GM20431 (cell line): Measurements from ENCODE around the gene CYLD.

ENCODE experiments used
- in situ Hi-C: fragments of 300-500 bp; cut with MseI, MboI; formaldehyde crosslinking; loops from one replicate; pipeline ENCODE4 v1.15.0; 2020; ENCODE audit warnings: low sequenced_read_pairs; ENCODE audit not compliant: unreplicated experiment

The CYLD gene

GRCh38 chr16:50741781-50742575, at the start of gene CYLD:
TSS of gene CYLD (plus strand) at chr16:50742086. CDS start at chr16:50749699, 7,613 bp downstream.
- in situ Hi-C loops, result no loop called here

- in situ Hi-C loops, result no loop called here
Measured at GRCh38 chr16:50692644-50692998, 49.3 kb upstream of the CYLD start.

- in situ Hi-C loops, result no loop called here
Measured at GRCh38 chr16:50692999-50693781, 48.7 kb upstream of the CYLD start, which contains the start of gene NOD2. TSS of gene NOD2 (plus strand) at chr16:50693606. CDS start at chr16:50699496, 5,890 bp downstream.

- in situ Hi-C loops, result no loop called here
Measured at GRCh38 chr16:50694206-50694605, 47.7 kb upstream of the CYLD start.

GRCh38 chr16:50695017-50696000, 46.6 kb upstream of the CYLD start:
- in situ Hi-C loops, result no loop called here

- in situ Hi-C loops, result no loop called here
Measured at GRCh38 chr16:50696126-50696525, 45.8 kb upstream of the CYLD start.

- in situ Hi-C loops, result no loop called here
Measured at GRCh38 chr16:50696575-50697420, 45.1 kb upstream of the CYLD start.

- in situ Hi-C loops, result no loop called here
Measured at GRCh38 chr16:50697421-50697715, 44.5 kb upstream of the CYLD start.

GRCh38 chr16:50697881-50698767, 43.8 kb upstream of the CYLD start:
- in situ Hi-C loops, result no loop called here

GRCh38 chr16:50699326-50700159, 42.3 kb upstream of the CYLD start:
- in situ Hi-C loops, result no loop called here

GRCh38 chr16:50702725-50703124, 39.2 kb upstream of the CYLD start:
- in situ Hi-C loops, result no loop called here

- in situ Hi-C loops, result no loop called here
Measured at GRCh38 chr16:50704245-50704644, 37.6 kb upstream of the CYLD start.

GRCh38 chr16:50705436-50706110, 36.3 kb upstream of the CYLD start:
- in situ Hi-C loops, result no loop called here

GRCh38 chr16:50706250-50706649, 35.6 kb upstream of the CYLD start:
- in situ Hi-C loops, result no loop called here

- in situ Hi-C loops, result no loop called here
Measured at GRCh38 chr16:50708373-50709060, 33.4 kb upstream of the CYLD start.

GRCh38 chr16:50709061-50709684, 32.7 kb upstream of the CYLD start:
- in situ Hi-C loops, result no loop called here
